ENCODE data around the gene RTEL1. TPM values are rescaled to one million over a fixed set of nuclear protein-coding genes. Genes with fewer than 3 reads are reported as not detected.
A peak's percentile ranks its signal among the peaks of the same experiment; 100 is the strongest.

The RTEL1 gene
- polyA plus RNA-seq, 2 donors, result 8.1 to 14.5 TPM

GRCh38 chr20:63702036-63702665 lies 44.0 kb downstream of the RTEL1 start:
- Histone ChIP-seq H3K36me3 (ENCODE audit: control insufficient read depth in 2 of 2, insufficient read depth in 2 of 2, low read length in 1 of 2) (peaks cover 6 to 22% of the 10 kb centered on the region in 2 donors), H3K4me3 (ENCODE audit: low read depth in 1 of 2, low read length in 2 of 2) (no peak overlapping the region), H3K4me1 (ENCODE audit: control insufficient read depth in 2 of 2, insufficient read depth in 2 of 2, low read length in 1 of 2) (peaks cover 0 to 13% of the 10 kb centered on the region in 2 donors), H3K27me3 (ENCODE audit: control insufficient read depth in 1 of 2, insufficient read depth in 2 of 2, low read length in 2 of 2) (no peaks in the 10 kb centered on the region), H3K9me3 (ENCODE audit: control insufficient read depth in 2 of 2, insufficient read depth in 1 of 2, low read depth in 1 of 2, low read length in 1 of 2) (no peaks in the 10 kb centered on the region), H3K27ac (ENCODE audit: low read depth in 2 of 2, low read length in 1 of 2) (no peak overlapping the region)
- WGBS, 2 donors, result 85 to 91% methylated on average over 16 of the region's 16 CpGs

GRCh38 chr20:63702751-63703470 lies 44.8 kb downstream of the RTEL1 start:
- WGBS, 2 donors, result 71 to 72% methylated on average over 13 of the region's 13 CpGs
- no peaks in the 10 kb centered on the region for H3K27me3 ChIP-seq (ENCODE audit: control insufficient read depth in 1 of 2, insufficient read depth in 2 of 2, low read length in 2 of 2)
- no peak overlapping the region for H3K27ac ChIP-seq (ENCODE audit: low read depth in 2 of 2, low read length in 1 of 2)
- no peaks in the 10 kb centered on the region for H3K9me3 ChIP-seq (ENCODE audit: control insufficient read depth in 2 of 2, insufficient read depth in 1 of 2, low read depth in 1 of 2, low read length in 1 of 2)
- peaks cover 6 to 22% of the 10 kb centered on the region in 2 donors for H3K36me3 ChIP-seq (ENCODE audit: control insufficient read depth in 2 of 2, insufficient read depth in 2 of 2, low read length in 1 of 2)
- H3K4me3 ChIP-seq (ENCODE audit: low read depth in 1 of 2, low read length in 2 of 2), result no peak overlapping the region
- peaks cover 0 to 6% of the 10 kb centered on the region in 2 donors for H3K4me1 ChIP-seq (ENCODE audit: control insufficient read depth in 2 of 2, insufficient read depth in 2 of 2, low read length in 1 of 2)

GRCh38 chr20:63703471-63703975 lies 45.4 kb downstream of the RTEL1 start:
- 79 to 89% methylated on average over 10 to 15 of the region's 15 CpGs for WGBS, 2 donors
- Histone ChIP-seq H3K9me3 (ENCODE audit: control insufficient read depth in 2 of 2, insufficient read depth in 1 of 2, low read depth in 1 of 2, low read length in 1 of 2) (no peaks in the 10 kb centered on the region), H3K27me3 (ENCODE audit: control insufficient read depth in 1 of 2, insufficient read depth in 2 of 2, low read length in 2 of 2) (no peaks in the 10 kb centered on the region), H3K4me3 (ENCODE audit: low read depth in 1 of 2, low read length in 2 of 2) (no peak overlapping the region), H3K27ac (ENCODE audit: low read depth in 2 of 2, low read length in 1 of 2) (no peak overlapping the region), H3K36me3 (ENCODE audit: control insufficient read depth in 2 of 2, insufficient read depth in 2 of 2, low read length in 1 of 2) (peaks cover 6 to 22% of the 10 kb centered on the region in 2 donors), H3K4me1 (ENCODE audit: control insufficient read depth in 2 of 2, insufficient read depth in 2 of 2, low read length in 1 of 2) (peaks cover 0 to 8% of the 10 kb centered on the region in 2 donors)

GRCh38 chr20:63703976-63704748 lies 46.0 kb downstream of the RTEL1 start:
- H3K9me3 ChIP-seq (ENCODE audit: control insufficient read depth in 2 of 2, insufficient read depth in 1 of 2, low read depth in 1 of 2, low read length in 1 of 2), result no peaks in the 10 kb centered on the region
- peaks cover 6 to 27% of the 10 kb centered on the region in 2 donors for H3K36me3 ChIP-seq (ENCODE audit: control insufficient read depth in 2 of 2, insufficient read depth in 2 of 2, low read length in 1 of 2)
- H3K27me3 ChIP-seq (ENCODE audit: control insufficient read depth in 1 of 2, insufficient read depth in 2 of 2, low read length in 2 of 2), result no peaks in the 10 kb centered on the region
- H3K27ac ChIP-seq (ENCODE audit: low read depth in 2 of 2, low read length in 1 of 2), result no peak overlapping the region
- H3K4me3 ChIP-seq (ENCODE audit: low read depth in 1 of 2, low read length in 2 of 2), result no peak overlapping the region
- peaks cover 0 to 14% of the 10 kb centered on the region in 2 donors for H3K4me1 ChIP-seq (ENCODE audit: control insufficient read depth in 2 of 2, insufficient read depth in 2 of 2, low read length in 1 of 2)
- WGBS, 2 donors, result 88 to 90% methylated on average over 11 of the region's 11 CpGs

GRCh38 chr20:63704749-63705117 lies 46.6 kb downstream of the RTEL1 start:
- Histone ChIP-seq H3K9me3 (ENCODE audit: control insufficient read depth in 2 of 2, insufficient read depth in 1 of 2, low read depth in 1 of 2, low read length in 1 of 2) (no peaks in the 10 kb centered on the region), H3K36me3 (ENCODE audit: control insufficient read depth in 2 of 2, insufficient read depth in 2 of 2, low read length in 1 of 2) (peaks cover 6 to 30% of the 10 kb centered on the region in 2 donors), H3K27ac (ENCODE audit: low read depth in 2 of 2, low read length in 1 of 2) (no peak overlapping the region), H3K4me3 (ENCODE audit: low read depth in 1 of 2, low read length in 2 of 2) (no peak overlapping the region), H3K4me1 (ENCODE audit: control insufficient read depth in 2 of 2, insufficient read depth in 2 of 2, low read length in 1 of 2) (peaks cover 0 to 12% of the 10 kb centered on the region in 2 donors), H3K27me3 (ENCODE audit: control insufficient read depth in 1 of 2, insufficient read depth in 2 of 2, low read length in 2 of 2) (no peaks in the 10 kb centered on the region)
- WGBS, 2 donors, result 78 to 87% methylated on average over 6 of the region's 6 CpGs

GRCh38 chr20:63705232-63706026 lies 47.3 kb downstream of the RTEL1 start:
- Histone ChIP-seq H3K9me3 (ENCODE audit: control insufficient read depth in 2 of 2, insufficient read depth in 1 of 2, low read depth in 1 of 2, low read length in 1 of 2) (no peaks in the 10 kb centered on the region), H3K4me1 (ENCODE audit: control insufficient read depth in 2 of 2, insufficient read depth in 2 of 2, low read length in 1 of 2) (peaks cover 0 to 12% of the 10 kb centered on the region in 2 donors), H3K36me3 (ENCODE audit: control insufficient read depth in 2 of 2, insufficient read depth in 2 of 2, low read length in 1 of 2) (peaks cover 6 to 30% of the 10 kb centered on the region in 2 donors), H3K27ac (ENCODE audit: low read depth in 2 of 2, low read length in 1 of 2) (no peak overlapping the region), H3K4me3 (ENCODE audit: low read depth in 1 of 2, low read length in 2 of 2) (no peak overlapping the region), H3K27me3 (ENCODE audit: control insufficient read depth in 1 of 2, insufficient read depth in 2 of 2, low read length in 2 of 2) (no peaks in the 10 kb centered on the region)
- 87 to 90% methylated on average over 8 of the region's 8 CpGs for WGBS, 2 donors

GRCh38 chr20:63706027-63706695 lies 48.0 kb downstream of the RTEL1 start:
- H3K4me3 ChIP-seq (ENCODE audit: low read depth in 1 of 2, low read length in 2 of 2), result peak overlapping the region in 1 of 2 donors; percentile 86
- peaks cover 6 to 33% of the 10 kb centered on the region in 2 donors for H3K36me3 ChIP-seq (ENCODE audit: control insufficient read depth in 2 of 2, insufficient read depth in 2 of 2, low read length in 1 of 2)
- peak overlapping the region in 1 of 2 donors; percentile 95 for H3K27ac ChIP-seq (ENCODE audit: low read depth in 2 of 2, low read length in 1 of 2)
- H3K27me3 ChIP-seq (ENCODE audit: control insufficient read depth in 1 of 2, insufficient read depth in 2 of 2, low read length in 2 of 2), result no peaks in the 10 kb centered on the region
- H3K9me3 ChIP-seq (ENCODE audit: control insufficient read depth in 2 of 2, insufficient read depth in 1 of 2, low read depth in 1 of 2, low read length in 1 of 2), result no peaks in the 10 kb centered on the region
- WGBS, 2 donors, result 69 to 72% methylated on average over 12 of the region's 12 CpGs
- H3K4me1 ChIP-seq (ENCODE audit: control insufficient read depth in 2 of 2, insufficient read depth in 2 of 2, low read length in 1 of 2), result peaks cover 0 to 12% of the 10 kb centered on the region in 2 donors

GRCh38 chr20:63706852-63707557 lies 48.9 kb downstream of the RTEL1 start:
- H3K36me3 ChIP-seq (ENCODE audit: control insufficient read depth in 2 of 2, insufficient read depth in 2 of 2, low read length in 1 of 2), result peaks cover 6 to 35% of the 10 kb centered on the region in 2 donors
- H3K4me3 ChIP-seq (ENCODE audit: low read depth in 1 of 2, low read length in 2 of 2), result peak overlapping the region; percentile 85 to 86
- no peaks in the 10 kb centered on the region for H3K9me3 ChIP-seq (ENCODE audit: control insufficient read depth in 2 of 2, insufficient read depth in 1 of 2, low read depth in 1 of 2, low read length in 1 of 2)
- H3K27me3 ChIP-seq (ENCODE audit: control insufficient read depth in 1 of 2, insufficient read depth in 2 of 2, low read length in 2 of 2), result no peaks in the 10 kb centered on the region
- H3K27ac ChIP-seq (ENCODE audit: low read depth in 2 of 2, low read length in 1 of 2), result peak overlapping the region; percentile 90 to 95
- H3K4me1 ChIP-seq (ENCODE audit: control insufficient read depth in 2 of 2, insufficient read depth in 2 of 2, low read length in 1 of 2), result peaks cover 0 to 12% of the 10 kb centered on the region in 2 donors
- 2% methylated on average over 56 of the region's 56 CpGs for WGBS, 2 donors
